Right lobe of liver (tissue), 6 donors: ENCODE results near the gene ARF3. TPM values are rescaled to one million over a fixed set of nuclear protein-coding genes. Genes with fewer than 3 reads are reported as not detected.
A peak's percentile ranks its signal among the peaks of the same experiment; 100 is the strongest.

Experiments
- ATAC-seq, 4 donors: fragments of 200-7000 bp; cut with Tn5 transposase; one replicate each; pipeline ENCODE4 v1.9.1; 2020; ENCODE audit warnings: mild to moderate bottlenecking in 4 of 4, moderate library complexity in 4 of 4
- DNase-seq, 3 donors: peaks; one replicate each; pipeline ENCODE4 v3.0.0-alpha.2; 2020
- H3K27ac ChIP-seq, 3 donors: fragments of 200-600 bp; one replicate each; pipeline ENCODE4 v1.8.0; 2022
- H3K27me3 ChIP-seq, 2 donors: fragments of 200-600 bp; one replicate each; pipeline ENCODE4 v1.8.0; 2022
- H3K36me3 ChIP-seq, 4 donors: fragments of 200-600 bp; sonication (generic) in 1 of 4; one replicate each; pipeline versions ENCODE4 v1.5.1 to v1.8.0; 2017 to 2022; ENCODE audit warnings: control low read depth in 1 of 4
- H3K4me1 ChIP-seq, 4 donors: fragments of 200-600 bp; sonication (generic) in 1 of 4; one replicate each; pipeline versions ENCODE4 v1.5.1 to v1.8.0; 2017 to 2022; ENCODE audit warnings: control low read depth in 1 of 4
- H3K4me3 ChIP-seq, 3 donors: fragments of 200-600 bp; one replicate each; pipeline ENCODE4 v1.8.0; 2022
- H3K9me3 ChIP-seq, 4 donors: fragments of 200-600 bp; sonication (generic) in 1 of 4; one replicate each; pipeline versions ENCODE4 v1.5.1 to v1.8.0; 2017 to 2022; ENCODE audit warnings: control low read depth in 1 of 4
- POLR2A ChIP-seq: fragments of 450-650 bp; IDR thresholded peaks from one replicate; pipeline ENCODE4 v1.6.1; 2017; ENCODE audit warnings: antibody characterized with exemption, mild to moderate bottlenecking
- WGBS: methylation state at CpG from one replicate; pipeline ENCODE4 v1.1.6; 2018; ENCODE audit warnings: low coverage, low lambda C conversion rate; ENCODE audit not compliant: insufficient coverage; ENCODE audit errors: missing lambda C conversion rate; 5-methylcytosine and 5-hydroxymethylcytosine counted together
- intact Hi-C, 2 donors: fragments of 100-400 bp; cut with DNase I; formaldehyde crosslinking; loops; one replicate each; pipeline versions ENCODE4 v1.11.2 to v1.14.1; 2022
- small RNA-seq, 2 experiments: library from RNA; depleted of rRNA; stranded (forward); fragments of <200 nt; gene quantifications; one replicate each; pipeline ENCODE3, GENCODE V24; 2016
- total RNA-seq, 6 experiments: library from RNA; depleted of rRNA in 2 of 6; stranded (reverse); fragments of >200 nt in 2 of 6; fragmentation: NEBNext Ultra II Directional in 3 of 6; extraction: Animal tissue kit (Norgen Biotek cat#: 25700) in 3 of 6; gene quantifications; one replicate each; pipeline versions ENCODE4 v1.1.0 to v1.2.4, GENCODE V29; 2016 to 2023
- TF ChIP-seq, protein P1 (sequence below), 4 donors: fragments of 200-600 bp in 3 of 4; fragments of 450-650 bp in 1 of 4; IDR thresholded peaks; one replicate each; pipeline versions ENCODE4 v1.5.1 to v1.8.0; 2016 to 2022; ENCODE audit warnings: antibody characterized with exemption in 4 of 4, mild to moderate bottlenecking in 2 of 4
- donor health status: DM: no; HTN: yes; CAD: no.
- donor health status: DM: no; HTN: no; CAD: no.
- donor health status: DM: no; HTN: no; CAD: no.
- donor health status: DM: no; HTN: yes; CAD: no.
- donor health status: DM: no; HTN: yes; CAD: no.

Gene ARF3
- total RNA-seq, 6 experiments from 2014 or later: 30.9 to 50.7 (median 47.2) TPM

DNA sequence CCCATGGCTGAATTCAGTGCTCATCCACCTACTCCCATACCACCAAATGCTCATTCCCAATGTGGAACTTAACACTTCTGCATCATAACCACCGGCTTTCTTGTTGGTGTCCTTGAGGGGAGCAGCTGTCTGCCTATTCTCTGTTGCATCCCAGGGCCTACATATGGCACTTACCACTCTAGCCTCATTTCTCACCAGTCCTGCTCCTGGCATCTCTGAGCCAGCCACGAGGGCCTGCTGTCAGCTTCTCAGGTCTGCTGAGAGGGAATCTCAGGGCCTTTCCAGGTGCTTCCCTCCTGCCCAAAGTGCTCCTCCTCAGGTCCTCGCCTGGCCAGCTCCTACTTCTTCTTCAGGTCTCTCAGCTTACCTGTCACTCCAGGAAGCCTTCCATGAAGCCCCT, 67.6 kb downstream of the ARF3 start:
- DNase-seq: peak in 1 of 3 donors; percentile 22
- 76% methylated on average over 3 of the region's 3 CpGs for WGBS
- H3K27me3 ChIP-seq: no peaks in the 10 kb centered on the region
- no peak overlapping the region for H3K27ac ChIP-seq
- H3K4me1 ChIP-seq: peaks cover 0 to 11% (median 2%) of the 10 kb centered on the region in 4 donors
- ATAC-seq: no peak
- no peak for TF ChIP-seq POLR2A
- TF ChIP-seq, protein P1, sequence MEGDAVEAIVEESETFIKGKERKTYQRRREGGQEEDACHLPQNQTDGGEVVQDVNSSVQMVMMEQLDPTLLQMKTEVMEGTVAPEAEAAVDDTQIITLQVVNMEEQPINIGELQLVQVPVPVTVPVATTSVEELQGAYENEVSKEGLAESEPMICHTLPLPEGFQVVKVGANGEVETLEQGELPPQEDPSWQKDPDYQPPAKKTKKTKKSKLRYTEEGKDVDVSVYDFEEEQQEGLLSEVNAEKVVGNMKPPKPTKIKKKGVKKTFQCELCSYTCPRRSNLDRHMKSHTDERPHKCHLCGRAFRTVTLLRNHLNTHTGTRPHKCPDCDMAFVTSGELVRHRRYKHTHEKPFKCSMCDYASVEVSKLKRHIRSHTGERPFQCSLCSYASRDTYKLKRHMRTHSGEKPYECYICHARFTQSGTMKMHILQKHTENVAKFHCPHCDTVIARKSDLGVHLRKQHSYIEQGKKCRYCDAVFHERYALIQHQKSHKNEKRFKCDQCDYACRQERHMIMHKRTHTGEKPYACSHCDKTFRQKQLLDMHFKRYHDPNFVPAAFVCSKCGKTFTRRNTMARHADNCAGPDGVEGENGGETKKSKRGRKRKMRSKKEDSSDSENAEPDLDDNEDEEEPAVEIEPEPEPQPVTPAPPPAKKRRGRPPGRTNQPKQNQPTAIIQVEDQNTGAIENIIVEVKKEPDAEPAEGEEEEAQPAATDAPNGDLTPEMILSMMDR (IDR thresholded peaks at IDR 0.05): no peak
- no peaks in the 10 kb centered on the region for H3K36me3 ChIP-seq
- H3K4me3 ChIP-seq: no peak overlapping the region
- intact Hi-C loops: loop anchor here in 1 of 2 donors (5.0 kb wide), 1 partner anchor 32 kb away; no protein-coding TSS in a partner anchor
- no peaks in the 10 kb centered on the region for H3K9me3 ChIP-seq

Small RNA genes within 50 kb of the gene (small RNA-seq; reads per million reads assigned to genes)
- 0 reads per million in 2 experiments for gene AC073610.1
- gene RNU6-600P: 0 reads per million in 2 experiments
- gene RNU6-940P: 0 reads per million in 2 experiments

Other genes starting within 250 kb of the ARF3 start
- gene CCNT1, start 240.8 kb downstream of the ARF3 start, total RNA-seq: 10 to 100 TPM; 10.7 to 18.9 (median 13.9) TPM
- gene ADCY6, start 168.4 kb downstream of the ARF3 start, total RNA-seq: 10 to 100 TPM; 10.9 to 21.4 (median 14.4) TPM
- gene CACNB3, start 139.0 kb downstream of the ARF3 start, total RNA-seq: 1 to 10 TPM in 4 of 6 experiments, under 1 TPM in 2; 0.62 to 2.1 (median 1.2) TPM
- gene DDX23, start 105.3 kb downstream of the ARF3 start, total RNA-seq: 10 to 100 TPM; 24.4 to 39.6 (median 31.8) TPM
- gene RND1, start 91.6 kb downstream of the ARF3 start, total RNA-seq: 10 to 100 TPM in 5 of 6 experiments, 1 to 10 TPM in 1; 6.4 to 72.8 (median 17.2) TPM
- gene FKBP11, start 32.0 kb downstream of the ARF3 start, total RNA-seq: 10 to 100 TPM; 34.9 to 59.5 (median 52.5) TPM
- under 1 TPM in 2 of 6 experiments, not detected in 4; 0.12 TPM for gene WNT10B, start 14.2 kb upstream of the ARF3 start, total RNA-seq
- not detected for gene WNT1, start 20.8 kb upstream of the ARF3 start, total RNA-seq
- under 1 TPM in 2 of 6 experiments, not detected in 4; 0.18 to 0.19 TPM for gene DDN, start 41.9 kb upstream of the ARF3 start, total RNA-seq
- 10 to 100 TPM; 24.8 to 36.2 (median 30.1) TPM for gene PRKAG1, start 61.3 kb upstream of the ARF3 start, total RNA-seq
- 10 to 100 TPM; 28.6 to 35.4 (median 33.3) TPM for gene KMT2D, start 103.3 kb upstream of the ARF3 start, total RNA-seq
- gene RHEBL1, start 112.5 kb upstream of the ARF3 start, total RNA-seq: under 1 TPM in 5 of 6 experiments, not detected in 1; 0.17 to 0.60 (median 0.43) TPM
- gene DHH, start 137.3 kb upstream of the ARF3 start, total RNA-seq: under 1 TPM in 3 of 6 experiments, not detected in 3; 0.04 to 0.13 (median 0.07) TPM
- gene LMBR1L, start 153.4 kb upstream of the ARF3 start, total RNA-seq: 10 to 100 TPM; 12.2 to 34.5 (median 16.3) TPM
- 100 to 1,000 TPM in 5 of 6 experiments, 10 to 100 TPM in 1; 90.3 to 370 (median 174) TPM for gene TUBA1B, start 173.9 kb upstream of the ARF3 start, total RNA-seq
- 10 to 100 TPM in 2 of 6 experiments, 1 to 10 TPM in 4; 3.8 to 18.9 (median 5.8) TPM for gene TUBA1A, start 231.6 kb upstream of the ARF3 start, total RNA-seq